Measurements from ENCODE around the gene CZIB. TPM values are rescaled to one million over a fixed set of nuclear protein-coding genes. Genes with fewer than 3 reads are reported as not detected.

Gene CZIB
- polyA plus RNA-seq, 3 donors, result 55.3 to 62.2 (median 58.2) TPM

DNA sequence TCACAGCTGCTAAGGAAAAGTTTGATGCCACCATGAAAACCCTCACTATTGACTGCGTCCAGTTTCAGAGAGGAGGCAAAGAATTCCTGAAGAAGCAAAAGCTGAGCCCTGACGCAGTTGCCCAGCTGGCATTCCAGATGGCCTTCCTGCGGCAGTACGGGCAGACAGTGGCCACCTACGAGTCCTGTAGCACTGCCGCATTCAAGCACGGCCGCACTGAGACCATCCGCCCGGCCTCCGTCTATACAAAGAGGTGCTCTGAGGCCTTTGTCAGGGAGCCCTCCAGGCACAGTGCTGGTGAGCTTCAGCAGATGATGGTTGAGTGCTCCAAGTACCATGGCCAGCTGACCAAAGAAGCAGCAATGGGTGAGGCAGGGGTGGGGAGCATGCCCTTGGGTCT, 9.5 kb downstream of the CZIB start:
- Histone ChIP-seq H3K27ac (ENCODE audit: low read depth in 1 of 2, low read length in 2 of 2) (no peak overlapping the region), H3K4me2 (replicated peaks; ENCODE audit: extremely low read depth, low read length, poor library complexity, severe bottlenecking) (no peak overlapping the region), H3K9me3 (replicated peaks in 1 of 2; ENCODE audit: control insufficient read depth in 1 of 2, insufficient read depth in 1 of 2, low read length in 2 of 2) (peaks cover 7 to 9% of the 10 kb centered on the region in 2 donors), H2AFZ (ENCODE audit: insufficient read depth, low read depth, low read length, poor library complexity, severe bottlenecking) (no peak overlapping the region), H4K20me1 (ENCODE audit: insufficient read depth, low read length) (peaks cover 4% of the 10 kb centered on the region), H3K27me3 (ENCODE audit: control insufficient read depth in 2 of 2, insufficient read depth in 2 of 2, low read length in 2 of 2) (no peaks in the 10 kb centered on the region), H3K9ac (ENCODE audit: insufficient read depth, low read length, poor library complexity, severe bottlenecking) (no peak overlapping the region), H3K4me1 (ENCODE audit: control insufficient read depth in 1 of 2, insufficient read depth in 2 of 2, low read length in 2 of 2) (peaks cover under 1% of the 10 kb centered on the region in 2 donors), H3K4me3 (replicated peaks in 1 of 3; ENCODE audit: low read depth in 2 of 3, low read length in 3 of 3) (no peak overlapping the region), H3K79me2 (ENCODE audit: insufficient read depth, low read length) (peaks cover 5% of the 10 kb centered on the region), H3K36me3 (replicated peaks in 1 of 2; ENCODE audit: control insufficient read depth in 1 of 2, insufficient read depth in 2 of 2, low read length in 2 of 2) (peaks cover 78 to 99% of the 10 kb centered on the region in 2 donors)
- Mint-ChIP-seq H3K9me3 (peaks cover 7 to 11% (median 10%) of the 10 kb centered on the region in 7 donors), H3K4me1 (peaks cover 3% of the 10 kb centered on the region), H3K36me3 (peaks cover 76 to 94% of the 10 kb centered on the region in 2 donors), H3K27ac (peak overlapping the region in 2 of 7 donors; percentile 24 to 25), H3K27me3 (ENCODE audit: low read depth in 3 of 3) (no peaks in the 10 kb centered on the region), H3K4me3 (no peak overlapping the region)
- TF ChIP-seq, protein P1, sequence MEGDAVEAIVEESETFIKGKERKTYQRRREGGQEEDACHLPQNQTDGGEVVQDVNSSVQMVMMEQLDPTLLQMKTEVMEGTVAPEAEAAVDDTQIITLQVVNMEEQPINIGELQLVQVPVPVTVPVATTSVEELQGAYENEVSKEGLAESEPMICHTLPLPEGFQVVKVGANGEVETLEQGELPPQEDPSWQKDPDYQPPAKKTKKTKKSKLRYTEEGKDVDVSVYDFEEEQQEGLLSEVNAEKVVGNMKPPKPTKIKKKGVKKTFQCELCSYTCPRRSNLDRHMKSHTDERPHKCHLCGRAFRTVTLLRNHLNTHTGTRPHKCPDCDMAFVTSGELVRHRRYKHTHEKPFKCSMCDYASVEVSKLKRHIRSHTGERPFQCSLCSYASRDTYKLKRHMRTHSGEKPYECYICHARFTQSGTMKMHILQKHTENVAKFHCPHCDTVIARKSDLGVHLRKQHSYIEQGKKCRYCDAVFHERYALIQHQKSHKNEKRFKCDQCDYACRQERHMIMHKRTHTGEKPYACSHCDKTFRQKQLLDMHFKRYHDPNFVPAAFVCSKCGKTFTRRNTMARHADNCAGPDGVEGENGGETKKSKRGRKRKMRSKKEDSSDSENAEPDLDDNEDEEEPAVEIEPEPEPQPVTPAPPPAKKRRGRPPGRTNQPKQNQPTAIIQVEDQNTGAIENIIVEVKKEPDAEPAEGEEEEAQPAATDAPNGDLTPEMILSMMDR (IDR thresholded peaks at IDR 0.05), result no peak
- no peak for DNase-seq
- intact Hi-C loops (cut with micrococcal nuclease), result no loop called here
- 100% methylated on average over 6 of the region's 11 CpGs for WGBS (ENCODE audit: insufficient coverage)

DNA sequence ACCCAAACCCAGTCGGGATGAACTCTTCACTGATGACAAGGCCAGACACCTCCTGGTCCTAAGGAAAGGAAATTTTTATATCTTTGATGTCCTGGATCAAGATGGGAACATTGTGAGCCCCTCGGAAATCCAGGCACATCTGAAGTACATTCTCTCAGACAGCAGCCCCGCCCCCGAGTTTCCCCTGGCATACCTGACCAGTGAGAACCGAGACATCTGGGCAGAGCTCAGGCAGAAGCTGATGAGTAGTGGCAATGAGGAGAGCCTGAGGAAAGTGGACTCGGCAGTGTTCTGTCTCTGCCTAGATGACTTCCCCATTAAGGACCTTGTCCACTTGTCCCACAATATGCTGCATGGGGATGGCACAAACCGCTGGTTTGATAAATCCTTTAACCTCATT, 10.1 kb downstream of the CZIB start:
- no peak overlapping the region for H2AFZ ChIP-seq (ENCODE audit: insufficient read depth, low read depth, low read length, poor library complexity, severe bottlenecking)
- WGBS (ENCODE audit: insufficient coverage), result 100% methylated on average over 4 of the region's 7 CpGs
- Mint-ChIP-seq H3K27me3 (ENCODE audit: low read depth in 3 of 3) (no peaks in the 10 kb centered on the region), H3K4me3 (no peak overlapping the region), H3K27ac (no peak overlapping the region), H3K36me3 (peaks cover 76 to 99% of the 10 kb centered on the region in 2 donors), H3K9me3 (peaks cover 13 to 17% (median 16%) of the 10 kb centered on the region in 7 donors), H3K4me1 (no peaks in the 10 kb centered on the region)
- H4K20me1 ChIP-seq (ENCODE audit: insufficient read depth, low read length), result peaks cover 4% of the 10 kb centered on the region
- H3K4me3 ChIP-seq (replicated peaks in 1 of 3; ENCODE audit: low read depth in 2 of 3, low read length in 3 of 3), result no peak overlapping the region
- no peak for DNase-seq
- peaks cover 13 to 15% of the 10 kb centered on the region in 2 donors for H3K9me3 ChIP-seq (replicated peaks in 1 of 2; ENCODE audit: control insufficient read depth in 1 of 2, insufficient read depth in 1 of 2, low read length in 2 of 2)
- H3K4me1 ChIP-seq (ENCODE audit: control insufficient read depth in 1 of 2, insufficient read depth in 2 of 2, low read length in 2 of 2), result no peaks in the 10 kb centered on the region
- peaks cover 78 to 99% of the 10 kb centered on the region in 2 donors for H3K36me3 ChIP-seq (replicated peaks in 1 of 2; ENCODE audit: control insufficient read depth in 1 of 2, insufficient read depth in 2 of 2, low read length in 2 of 2)
- TF ChIP-seq, protein P1 (IDR thresholded peaks at IDR 0.05), result no peak
- no peaks in the 10 kb centered on the region for H3K27me3 ChIP-seq (ENCODE audit: control insufficient read depth in 2 of 2, insufficient read depth in 2 of 2, low read length in 2 of 2)
- H3K9ac ChIP-seq (ENCODE audit: insufficient read depth, low read length, poor library complexity, severe bottlenecking), result no peak overlapping the region
- no peak overlapping the region for H3K27ac ChIP-seq (ENCODE audit: low read depth in 1 of 2, low read length in 2 of 2)
- no peak overlapping the region for H3K4me2 ChIP-seq (replicated peaks; ENCODE audit: extremely low read depth, low read length, poor library complexity, severe bottlenecking)
- peaks cover 5% of the 10 kb centered on the region for H3K79me2 ChIP-seq (ENCODE audit: insufficient read depth, low read length)
- intact Hi-C loops (cut with micrococcal nuclease), result no loop called here

Measured in CD14-positive monocyte (primary cell).